IMR-90 (cell line): ENCODE data around the gene ZXDC. TPM values are rescaled to one million over a fixed set of nuclear protein-coding genes. Genes with fewer than 3 reads are reported as not detected.

Source experiments
- ATAC-seq: fragments of 200-7000 bp; cut with Tn5 transposase; 2 replicates; pipeline ENCODE4 v1.9.1; 2020; ENCODE audit warnings: low read depth, mild to moderate bottlenecking, moderate library complexity
- BruUV-seq: library from RNA; stranded (reverse); fragments of 400-500 nt; replicated peaks from 2 replicates; lab custom pipeline; 2021; lab: Mats Ljungman, UMichigan
- CTCF ChIA-PET: fragments of 300-600 bp; formaldehyde crosslinking; extraction: SDS; loops from one replicate; lab custom pipeline; 2021; ENCODE audit warnings: antibody characterized with exemption; lab: Yijun Ruan, JAX
- POLR2A ChIA-PET: fragments of 300-600 bp; sonication (Branson Sonifier 250); formaldehyde crosslinking; loops from one replicate; lab custom pipeline; 2022; ENCODE audit warnings: antibody characterized with exemption; ENCODE audit not compliant: unreplicated experiment; lab: Charles Lee
- DNase-seq: peaks from one replicate; pipeline ENCODE4 v3.0.0; 2013
- H2AFZ ChIP-seq: replicated peaks from 2 replicates; pipeline ENCODE3; 2013; ENCODE audit warnings: low read length, mild to moderate bottlenecking; ENCODE audit not compliant: poor library complexity
- H2AK5ac ChIP-seq: 2 replicates; pipeline ENCODE4 v1.6.1; 2013; ENCODE audit warnings: low read depth, low read length, inconsistent platforms
- H2AK9ac ChIP-seq: replicated peaks from 2 replicates; pipeline ENCODE3; 2013; ENCODE audit warnings: mild to moderate bottlenecking, low read depth, low read length, moderate library complexity; ENCODE audit not compliant: poor library complexity
- H2BK120ac ChIP-seq: 2 replicates; pipeline ENCODE4 v1.6.1; 2013; ENCODE audit warnings: low read depth, low read length, inconsistent platforms
- H2BK15ac ChIP-seq: 3 replicates; pipeline ENCODE4 v1.6.1; 2013; ENCODE audit warnings: low read depth, low read length, inconsistent platforms
- H2BK20ac ChIP-seq: 2 replicates; pipeline ENCODE4 v1.6.1; 2013; ENCODE audit warnings: low read depth, mild to moderate bottlenecking, inconsistent platforms, low read length, moderate library complexity
- H2BK5ac ChIP-seq: 2 replicates; pipeline ENCODE4 v1.6.1; 2013; ENCODE audit warnings: mild to moderate bottlenecking, low read depth, low read length, inconsistent platforms; ENCODE audit not compliant: poor library complexity, severe bottlenecking
- H3K14ac ChIP-seq: replicated peaks from 2 replicates; pipeline ENCODE4 v1.6.1; 2013; ENCODE audit warnings: low read depth, low read length, inconsistent platforms
- H3K18ac ChIP-seq: 2 replicates; pipeline ENCODE4 v1.6.1; 2013; ENCODE audit warnings: low read depth, low read length, control low read depth
- H3K23ac ChIP-seq: 2 replicates; pipeline ENCODE4 v1.6.1; 2013; ENCODE audit warnings: low read depth, low read length, inconsistent platforms
- H3K27ac ChIP-seq: 2 replicates; pipeline ENCODE4 v1.5.1; 2013; ENCODE audit warnings: mild to moderate bottlenecking, control low read depth, low read length; ENCODE audit not compliant: insufficient read depth
- H3K27me3 ChIP-seq: 2 replicates; pipeline ENCODE4 v1.6.1; 2013; ENCODE audit warnings: low read length; ENCODE audit not compliant: control insufficient read depth, insufficient read depth
- H3K36me3 ChIP-seq: 2 replicates; pipeline ENCODE4 v1.6.1; 2013; ENCODE audit warnings: low read length, mixed read lengths; ENCODE audit not compliant: control insufficient read depth, insufficient read depth
- H3K4ac ChIP-seq: 2 replicates; pipeline ENCODE4 v1.6.1; 2013; ENCODE audit warnings: low read depth, low read length, inconsistent platforms
- H3K4me1 ChIP-seq: 2 replicates; pipeline ENCODE4 v1.6.1; 2013; ENCODE audit warnings: low read length, mixed read lengths; ENCODE audit not compliant: control insufficient read depth, insufficient read depth
- H3K4me2 ChIP-seq: 2 replicates; pipeline ENCODE4 v1.6.1; 2013; ENCODE audit warnings: low read depth, mild to moderate bottlenecking, control low read depth, low read length, moderate library complexity
- H3K4me3 ChIP-seq: 2 replicates; pipeline ENCODE4 v1.5.1; 2013; ENCODE audit warnings: low read depth, mild to moderate bottlenecking, control low read depth, low read length, moderate library complexity; ENCODE audit not compliant: insufficient read depth
- H3K56ac ChIP-seq: 2 replicates; pipeline ENCODE4 v1.6.1; 2013; ENCODE audit warnings: low read length, inconsistent platforms; ENCODE audit not compliant: insufficient read depth; ENCODE audit errors: extremely low read depth
- H3K79me1 ChIP-seq, 2 experiments: 2 replicates each; pipeline ENCODE4 v1.6.1; 2013; ENCODE audit warnings: low read length in 2 of 2, inconsistent platforms in 1 of 2, low read depth in 1 of 2
- H3K9ac ChIP-seq: 2 replicates; pipeline ENCODE4 v1.6.1; 2013; ENCODE audit warnings: low read depth, low read length, control low read depth
- H3K9me1 ChIP-seq: 2 replicates; pipeline ENCODE4 v1.6.1; 2013; ENCODE audit warnings: low read length, inconsistent platforms; ENCODE audit not compliant: insufficient read depth
- H3K9me3 ChIP-seq: 2 replicates; pipeline ENCODE4 v1.6.1; 2013; ENCODE audit warnings: low read length; ENCODE audit not compliant: control insufficient read depth, insufficient read depth
- H4K20me1 ChIP-seq: 2 replicates; pipeline ENCODE4 v1.6.1; 2013; ENCODE audit warnings: low read length, inconsistent platforms; ENCODE audit not compliant: insufficient read depth
- H4K5ac ChIP-seq: 2 replicates; pipeline ENCODE4 v1.6.1; 2013; ENCODE audit warnings: mild to moderate bottlenecking, low read depth, low read length, control low read depth
- H4K8ac ChIP-seq, 2 experiments: 2 replicates each; pipeline ENCODE4 v1.6.1; 2013; ENCODE audit warnings: low read depth in 2 of 2, low read length in 2 of 2, control low read depth in 1 of 2, inconsistent platforms in 1 of 2
- H4K91ac ChIP-seq: 2 replicates; pipeline ENCODE4 v1.6.1; 2013; ENCODE audit warnings: low read depth, low read length, inconsistent platforms; ENCODE audit not compliant: insufficient read depth
- BHLHE40 ChIP-seq: fragments of 150-350 bp; IDR thresholded peaks from 2 replicates; pipeline ENCODE4 v1.6.1; 2016; ENCODE audit warnings: mild to moderate bottlenecking, low read depth, low read length
- CEBPB ChIP-seq: IDR thresholded peaks from 2 replicates; pipeline ENCODE4 v1.6.1; 2012; ENCODE audit warnings: low read depth, low read length, improper control_type of control experiment
- CHD1 ChIP-seq: IDR thresholded peaks from 2 replicates; pipeline ENCODE4 v1.6.1; 2012; ENCODE audit warnings: low read depth, low read length, improper control_type of control experiment
- FOS ChIP-seq: fragments of 150-350 bp; IDR thresholded peaks from 2 replicates; pipeline ENCODE4 v1.6.1; 2016; ENCODE audit warnings: low read depth, low read length
- MAFK ChIP-seq: IDR thresholded peaks from 2 replicates; pipeline ENCODE4 v1.6.1; 2012; ENCODE audit warnings: low read depth, low read length, improper control_type of control experiment
- MAZ ChIP-seq: IDR thresholded peaks from 2 replicates; pipeline ENCODE4 v1.6.1; 2012; ENCODE audit warnings: low read depth, mild to moderate bottlenecking, low read length, improper control_type of control experiment, moderate library complexity, borderline replicate concordance
- MXI1 ChIP-seq: IDR thresholded peaks from 2 replicates; pipeline ENCODE4 v1.6.1; 2012; ENCODE audit warnings: low read depth, mild to moderate bottlenecking, low read length, moderate library complexity, borderline replicate concordance
- NFE2L2 ChIP-seq: fragments of 150-350 bp; IDR thresholded peaks from 2 replicates; pipeline ENCODE4 v1.6.1; 2016; ENCODE audit warnings: low read depth, mild to moderate bottlenecking, low read length
- POLR2A ChIP-seq: IDR thresholded peaks from 2 replicates; pipeline ENCODE4 v1.6.1; 2012; ENCODE audit warnings: mild to moderate bottlenecking, low read depth, low read length
- RAD21 ChIP-seq: IDR thresholded peaks from 2 replicates; pipeline ENCODE4 v1.6.1; 2012; ENCODE audit warnings: low read length, improper control_type of control experiment
- RCOR1 ChIP-seq: IDR thresholded peaks from 2 replicates; pipeline ENCODE4 v1.6.1; 2012; ENCODE audit warnings: mild to moderate bottlenecking, low read length, improper control_type of control experiment; ENCODE audit not compliant: insufficient replicate concordance
- RFX5 ChIP-seq: IDR thresholded peaks from 2 replicates; pipeline ENCODE4 v1.8.0; 2012; ENCODE audit warnings: low read depth, mild to moderate bottlenecking, low read length, moderate library complexity
- SMC3 ChIP-seq: fragments of 150-350 bp; IDR thresholded peaks from 2 replicates; pipeline ENCODE4 v1.6.1; 2016; ENCODE audit warnings: low read depth, mild to moderate bottlenecking, antibody characterized with exemption, low read length, moderate library complexity
- WGBS, 2 experiments: methylation state at CpG; one replicate each; pipeline versions ENCODE4 v1.1.5 to v1.1.7; 2013; ENCODE audit warnings: missing lambda C conversion rate in 2 of 2; ENCODE audit not compliant: insufficient read length in 1 of 2; ENCODE audit errors: extremely low coverage in 2 of 2; 5-methylcytosine and 5-hydroxymethylcytosine counted together
- dilution Hi-C: fragments of 300-500 bp; cut with HindIII; formaldehyde crosslinking; loops from one replicate; pipeline ENCODE4 v1.14.3; 2018; ENCODE audit warnings: low sequenced_read_pairs; ENCODE audit not compliant: unreplicated experiment
- in situ Hi-C: fragments of 300-500 bp; cut with MboI; formaldehyde crosslinking; loops from 3 replicates; pipeline ENCODE4 v1.14.3; 2019; ENCODE audit warnings: low sequenced_read_pairs, inconsistent platforms, mixed read lengths
- intact Hi-C: fragments of 100-400 bp; cut with micrococcal nuclease; formaldehyde crosslinking; loops from 2 replicates; pipeline ENCODE4 v1.10.0; 2022
- polyA plus RNA-seq, 3 experiments: library from polyadenylated mRNA; depleted of rRNA; stranded (reverse); fragments of >200 nt; gene quantifications; 2 replicates each; pipeline ENCODE4 v1.2.3, GENCODE V29; 2012; ENCODE audit warnings: low replicate concordance in 1 of 3
- total RNA-seq: library from RNA; depleted of rRNA; stranded (reverse); fragments of >200 nt; gene quantifications from 2 replicates; pipeline ENCODE4 v1.2.3, GENCODE V29; 2012
- TF ChIP-seq, protein P1 (sequence below): fragments of 150-350 bp; IDR thresholded peaks from 2 replicates; pipeline ENCODE4 v1.6.1; 2016; ENCODE audit warnings: low read depth, mild to moderate bottlenecking, low read length, moderate library complexity, borderline replicate concordance
- TF ChIP-seq, protein P2 (sequence below): fragments of 150-350 bp; IDR thresholded peaks from 2 replicates; pipeline ENCODE4 v1.6.1; 2017; ENCODE audit warnings: mild to moderate bottlenecking, antibody characterized with exemption, low read length, low read depth
- TF ChIP-seq, protein P3 (sequence below): conservative IDR thresholded peaks from 2 replicates; pipeline ENCODE4 v1.5.1; 2012; ENCODE audit warnings: mild to moderate bottlenecking, low read depth, low read length, improper control_type of control experiment

The ZXDC gene
- total and polyA plus RNA-seq, 2 of the 4 experiments (the other 2 are of a cell fraction) = 11.5 to 14.3 TPM

DNA sequence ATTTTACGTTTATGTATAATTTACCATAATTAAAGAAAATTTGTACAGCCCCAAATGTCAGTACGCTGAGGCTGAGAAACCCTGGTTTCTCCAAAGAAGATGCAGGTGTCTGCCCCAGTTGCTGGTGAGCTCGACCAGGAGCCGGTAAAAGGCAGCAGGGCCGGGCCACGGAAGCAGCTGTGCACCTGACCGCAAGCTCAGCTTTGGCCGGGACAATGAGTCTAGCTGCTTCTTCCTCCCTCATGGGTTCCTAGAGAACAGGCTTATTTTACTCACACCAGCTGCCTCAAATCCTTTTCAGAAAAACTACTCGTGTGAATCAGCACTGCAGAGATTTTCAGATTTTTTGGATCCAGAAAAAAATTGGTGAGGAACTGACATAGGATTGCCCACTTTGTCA, 18.0 kb upstream of the ZXDC start:
- no peak overlapping the region for H4K8ac ChIP-seq
- ATAC-seq = no peak
- H3K27ac ChIP-seq = no peak overlapping the region
- H3K23ac ChIP-seq = no peak overlapping the region
- no peaks in the 10 kb centered on the region for H3K36me3 ChIP-seq
- H3K4me2 ChIP-seq = no peak overlapping the region
- no peak overlapping the region for H2BK5ac ChIP-seq
- no peak for DNase-seq
- ChIA-PET POLR2A (no interaction called here), CTCF (no interaction called here)
- no peak overlapping the region for H2AK5ac ChIP-seq
- H4K91ac ChIP-seq = no peak overlapping the region
- H3K79me1 ChIP-seq = no peaks in the 10 kb centered on the region
- no peak overlapping the region for H3K4ac ChIP-seq
- no peak overlapping the region for H2BK120ac ChIP-seq
- no peak overlapping the region for H2BK15ac ChIP-seq
- H3K56ac ChIP-seq = no peak overlapping the region
- H4K20me1 ChIP-seq = no peaks in the 10 kb centered on the region
- H3K14ac ChIP-seq = no peak overlapping the region
- no peak overlapping the region for H3K4me3 ChIP-seq
- no TSS peak for BruUV-seq
- in situ Hi-C loops (no loop called here), dilution Hi-C loops (no loop called here), intact Hi-C loops (no loop called here)
- TF ChIP-seq SMC3 (no peak), POLR2A (no peak), CEBPB (no peak), FOS (no peak), MAFK (no peak), RAD21 (no peak), NFE2L2 (no peak), MXI1 (no peak), BHLHE40 (no peak), RFX5 (no peak), CHD1 (no peak), RCOR1 (no peak), MAZ (no peak)
- TF ChIP-seq, protein P1, sequence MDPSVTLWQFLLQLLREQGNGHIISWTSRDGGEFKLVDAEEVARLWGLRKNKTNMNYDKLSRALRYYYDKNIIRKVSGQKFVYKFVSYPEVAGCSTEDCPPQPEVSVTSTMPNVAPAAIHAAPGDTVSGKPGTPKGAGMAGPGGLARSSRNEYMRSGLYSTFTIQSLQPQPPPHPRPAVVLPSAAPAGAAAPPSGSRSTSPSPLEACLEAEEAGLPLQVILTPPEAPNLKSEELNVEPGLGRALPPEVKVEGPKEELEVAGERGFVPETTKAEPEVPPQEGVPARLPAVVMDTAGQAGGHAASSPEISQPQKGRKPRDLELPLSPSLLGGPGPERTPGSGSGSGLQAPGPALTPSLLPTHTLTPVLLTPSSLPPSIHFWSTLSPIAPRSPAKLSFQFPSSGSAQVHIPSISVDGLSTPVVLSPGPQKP = no peak
- TF ChIP-seq, protein P2, sequence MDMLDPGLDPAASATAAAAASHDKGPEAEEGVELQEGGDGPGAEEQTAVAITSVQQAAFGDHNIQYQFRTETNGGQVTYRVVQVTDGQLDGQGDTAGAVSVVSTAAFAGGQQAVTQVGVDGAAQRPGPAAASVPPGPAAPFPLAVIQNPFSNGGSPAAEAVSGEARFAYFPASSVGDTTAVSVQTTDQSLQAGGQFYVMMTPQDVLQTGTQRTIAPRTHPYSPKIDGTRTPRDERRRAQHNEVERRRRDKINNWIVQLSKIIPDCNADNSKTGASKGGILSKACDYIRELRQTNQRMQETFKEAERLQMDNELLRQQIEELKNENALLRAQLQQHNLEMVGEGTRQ = no peak
- TF ChIP-seq, protein P3, sequence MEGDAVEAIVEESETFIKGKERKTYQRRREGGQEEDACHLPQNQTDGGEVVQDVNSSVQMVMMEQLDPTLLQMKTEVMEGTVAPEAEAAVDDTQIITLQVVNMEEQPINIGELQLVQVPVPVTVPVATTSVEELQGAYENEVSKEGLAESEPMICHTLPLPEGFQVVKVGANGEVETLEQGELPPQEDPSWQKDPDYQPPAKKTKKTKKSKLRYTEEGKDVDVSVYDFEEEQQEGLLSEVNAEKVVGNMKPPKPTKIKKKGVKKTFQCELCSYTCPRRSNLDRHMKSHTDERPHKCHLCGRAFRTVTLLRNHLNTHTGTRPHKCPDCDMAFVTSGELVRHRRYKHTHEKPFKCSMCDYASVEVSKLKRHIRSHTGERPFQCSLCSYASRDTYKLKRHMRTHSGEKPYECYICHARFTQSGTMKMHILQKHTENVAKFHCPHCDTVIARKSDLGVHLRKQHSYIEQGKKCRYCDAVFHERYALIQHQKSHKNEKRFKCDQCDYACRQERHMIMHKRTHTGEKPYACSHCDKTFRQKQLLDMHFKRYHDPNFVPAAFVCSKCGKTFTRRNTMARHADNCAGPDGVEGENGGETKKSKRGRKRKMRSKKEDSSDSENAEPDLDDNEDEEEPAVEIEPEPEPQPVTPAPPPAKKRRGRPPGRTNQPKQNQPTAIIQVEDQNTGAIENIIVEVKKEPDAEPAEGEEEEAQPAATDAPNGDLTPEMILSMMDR = no peak
- no peak overlapping the region for H2AFZ ChIP-seq
- no peak overlapping the region for H2BK20ac ChIP-seq
- H4K5ac ChIP-seq = no peak overlapping the region
- no peak overlapping the region for H3K9ac ChIP-seq
- H2AK9ac ChIP-seq = no peak overlapping the region
- 72% methylated on average over 4 of the region's 9 CpGs; no CpG with 5 or more reads in 1 of the 2 experiments for WGBS, 2 experiments
- H3K9me3 ChIP-seq = no peaks in the 10 kb centered on the region
- H3K27me3 ChIP-seq = peaks cover 33% of the 10 kb centered on the region; the same call in 1 of the 2 replicates
- no peaks in the 10 kb centered on the region for H3K4me1 ChIP-seq
- H3K9me1 ChIP-seq = no peaks in the 10 kb centered on the region
- H3K18ac ChIP-seq = no peak overlapping the region
